Chondrocyte (in vitro differentiated cells): ENCODE results near the gene NKRF. TPM values are rescaled to one million over a fixed set of nuclear protein-coding genes. Genes with fewer than 3 reads are reported as not detected.
"Not testable (repeated sequence)": the region's sequence is repeated elsewhere in the genome, so short reads cannot be mapped to it uniquely, and the experiment has no call there.

Experiments used
- DNase-seq: peaks from one replicate; pipeline ENCODE4 v3.0.0; 2021; ENCODE audit warnings: mixed read lengths, low spot score
- H3K27ac Mint-ChIP-seq: one replicate; pipeline ENCODE4 v1.8.0; 2021; ENCODE audit warnings: mild to moderate bottlenecking, moderate library complexity, mixed read lengths; ENCODE audit not compliant: unreplicated experiment
- H3K27me3 Mint-ChIP-seq: 2 replicates; pipeline ENCODE4 v1.8.0; 2021; ENCODE audit warnings: low read depth, mixed read lengths
- H3K36me3 Mint-ChIP-seq: 2 replicates; pipeline ENCODE4 v1.8.0; 2021; ENCODE audit warnings: low read depth, mixed read lengths
- H3K4me1 Mint-ChIP-seq: 2 replicates; pipeline ENCODE4 v1.8.0; 2021; ENCODE audit warnings: low read depth, mild to moderate bottlenecking, mixed read lengths
- H3K4me3 Mint-ChIP-seq: one replicate; pipeline ENCODE4 v1.8.0; 2021; ENCODE audit warnings: mild to moderate bottlenecking, moderate library complexity, mixed read lengths; ENCODE audit not compliant: unreplicated experiment
- H3K9me3 Mint-ChIP-seq: 2 replicates; pipeline ENCODE4 v1.8.0; 2021; ENCODE audit warnings: low read depth, mixed read lengths
- CTCF ChIP-seq: fragments of 200-600 bp; sonication (generic); IDR thresholded peaks from 2 replicates; pipeline ENCODE4 v1.5.0; 2021; ENCODE audit warnings: antibody characterized with exemption, mild to moderate bottlenecking, moderate library complexity
- total RNA-seq: library from RNA; stranded (reverse); gene quantifications from 3 replicates; pipeline ENCODE4 v1.2.1, GENCODE V29; 2021

NKRF gene
- total RNA-seq, 1 donor from 2014 or later, result 8.0 TPM

DNA sequence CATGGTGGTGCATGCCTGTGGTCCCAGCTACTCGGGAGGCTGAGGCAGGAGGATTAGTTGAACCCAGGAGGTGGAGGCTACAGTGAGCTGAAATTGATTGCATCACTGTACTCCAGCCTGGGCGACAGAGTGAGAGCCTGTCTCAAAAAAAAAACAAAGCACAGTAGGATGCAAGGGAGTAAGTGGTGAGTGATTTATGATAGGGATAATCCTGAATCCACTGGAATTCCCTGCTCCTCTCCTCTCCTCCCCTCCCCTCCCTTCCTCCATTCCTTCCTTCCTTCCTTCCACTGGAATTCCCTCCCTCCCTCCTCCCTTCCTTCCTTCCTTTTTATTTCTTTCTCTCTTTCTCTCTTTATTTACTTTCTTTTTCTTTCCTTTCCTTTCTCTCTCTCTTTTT is 40.9 kb upstream of the NKRF start:
- H3K27ac Mint-ChIP-seq, result no peak overlapping the region
- H3K9me3 Mint-ChIP-seq, result peaks cover 2% of the 10 kb centered on the region
- no peaks in the 10 kb centered on the region for H3K4me1 Mint-ChIP-seq
- no peak for DNase-seq
- no peak for TF ChIP-seq CTCF
- no peaks in the 10 kb centered on the region for H3K27me3 Mint-ChIP-seq
- peaks cover 3% of the 10 kb centered on the region for H3K36me3 Mint-ChIP-seq
- no peak overlapping the region for H3K4me3 Mint-ChIP-seq

DNA sequence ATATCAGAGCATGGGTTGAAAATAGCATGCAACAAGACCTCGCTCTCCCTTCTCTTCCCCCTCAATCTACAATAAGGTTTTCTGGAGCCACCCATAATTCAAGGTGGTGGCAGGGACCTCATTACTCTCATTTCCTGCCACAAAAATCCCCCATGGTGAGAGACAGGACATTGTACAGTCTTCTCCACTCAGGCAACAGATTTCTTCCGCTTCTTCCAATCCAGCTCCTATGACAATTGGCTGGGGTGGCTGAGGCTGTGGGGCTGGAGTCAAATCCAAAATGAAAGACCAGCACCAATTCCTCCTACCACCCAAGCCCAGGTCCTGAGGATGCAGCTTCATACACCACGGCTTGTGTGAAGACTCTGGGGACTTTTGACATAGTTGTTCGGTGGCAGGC is 40.3 kb upstream of the NKRF start:
- Mint-ChIP-seq H3K27ac (no peak overlapping the region), H3K27me3 (no peaks in the 10 kb centered on the region), H3K4me3 (no peak overlapping the region), H3K36me3 (peaks cover 3% of the 10 kb centered on the region), H3K4me1 (no peaks in the 10 kb centered on the region), H3K9me3 (peaks cover 2% of the 10 kb centered on the region)
- TF ChIP-seq CTCF, result no peak
- DNase-seq, result no peak

- H3K36me3 Mint-ChIP-seq, result peaks cover 4% of the 10 kb centered on the region
- no peak for DNase-seq
- no peak for TF ChIP-seq CTCF
- H3K4me3 Mint-ChIP-seq, result no peak overlapping the region
- H3K9me3 Mint-ChIP-seq, result peaks cover 2% of the 10 kb centered on the region
- H3K4me1 Mint-ChIP-seq, result no peaks in the 10 kb centered on the region
- H3K27ac Mint-ChIP-seq, result no peak overlapping the region
- no peaks in the 10 kb centered on the region for H3K27me3 Mint-ChIP-seq
Measured at GRCh38 chrX:119643696-119644095, 37.5 kb upstream of the NKRF start.

DNA sequence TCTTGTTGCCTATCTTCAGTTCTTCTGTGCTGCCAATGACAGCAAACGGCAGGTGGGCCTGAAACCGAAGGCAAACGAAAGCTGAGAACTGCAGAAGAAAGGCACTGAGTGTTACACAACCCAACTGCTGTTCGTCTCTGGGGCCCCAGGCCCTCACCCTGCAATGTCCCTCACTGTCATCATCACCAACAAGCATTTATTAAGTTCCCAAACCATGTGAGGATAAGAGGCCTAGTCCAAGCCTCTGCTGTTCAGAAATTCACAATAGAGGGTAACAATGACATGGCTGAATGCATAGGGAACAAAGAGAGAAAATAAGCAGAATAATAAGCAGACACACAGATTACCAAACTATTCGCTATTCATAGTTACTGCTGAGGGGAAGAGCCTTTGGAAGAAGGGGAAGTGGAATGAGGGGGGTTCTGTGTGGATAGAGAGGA is 34.5 kb upstream of the NKRF start:
- TF ChIP-seq CTCF, result no peak
- Mint-ChIP-seq H3K27me3 (no peaks in the 10 kb centered on the region), H3K27ac (no peak overlapping the region), H3K36me3 (peaks cover 5% of the 10 kb centered on the region), H3K9me3 (peaks cover 12% of the 10 kb centered on the region), H3K4me1 (no peaks in the 10 kb centered on the region), H3K4me3 (no peak overlapping the region)
- DNase-seq, result no peak

- Mint-ChIP-seq H3K36me3 (peaks cover 13% of the 10 kb centered on the region), H3K4me3 (no peak overlapping the region), H3K9me3 (peaks cover 18% of the 10 kb centered on the region), H3K27me3 (no peaks in the 10 kb centered on the region), H3K4me1 (no peaks in the 10 kb centered on the region), H3K27ac (no peak overlapping the region)
- no peak for DNase-seq
- TF ChIP-seq CTCF, result no peak
Measured at GRCh38 chrX:119638725-119639471, 32.7 kb upstream of the NKRF start.

DNA sequence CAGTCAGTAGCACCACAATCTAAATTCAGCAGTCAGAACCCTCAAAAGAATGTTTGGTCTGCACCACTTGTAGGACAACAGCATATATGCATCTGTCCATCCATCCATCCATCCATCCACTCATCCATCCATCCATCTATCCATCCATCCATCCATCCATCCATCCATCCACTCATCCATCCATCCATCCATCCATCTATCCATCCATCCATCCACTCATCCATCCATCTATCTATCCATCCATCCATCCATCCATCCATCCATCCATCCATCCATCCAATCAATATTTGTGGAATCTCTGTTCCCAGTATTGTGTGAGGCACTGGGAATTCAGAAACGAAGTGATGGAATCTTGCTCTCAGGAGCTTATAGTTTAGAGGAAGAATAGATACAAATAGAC is 31.2 kb upstream of the NKRF start:
- not testable (repeated sequence) for DNase-seq, H3K27ac Mint-ChIP-seq, H3K27me3 Mint-ChIP-seq, H3K4me1 Mint-ChIP-seq, H3K4me3 Mint-ChIP-seq
- Mint-ChIP-seq H3K9me3 (peaks cover 18% of the 10 kb centered on the region), H3K36me3 (peaks cover 15% of the 10 kb centered on the region)
